SJSA1 (cell line): Measurements from ENCODE around the gene DNER. TPM values are rescaled to one million over a fixed set of nuclear protein-coding genes. Genes with fewer than 3 reads are reported as not detected.
A peak's percentile ranks its signal among the peaks of the same experiment; 100 is the strongest.
"Not testable (repeated sequence)": the region's sequence is repeated elsewhere in the genome, so short reads cannot be mapped to it uniquely, and the experiment has no call there.

Experiments used
- DNase-seq, 2 experiments: peaks; one replicate each; pipeline ENCODE4 v3.0.0-alpha.2; 2015 to 2020; ENCODE audit warnings: low spot score in 2 of 2, low read depth in 1 of 2
- H3K27ac ChIP-seq: fragments of 250-450 bp; sonication (Bioruptor Pico); 2 replicates; pipeline ENCODE4 v1.5.1; 2020; ENCODE audit warnings: mild to moderate bottlenecking, moderate library complexity
- H3K27me3 ChIP-seq: fragments of 250-450 bp; sonication (Bioruptor Pico); replicated peaks from 2 replicates; pipeline ENCODE4 v1.5.1; 2020; ENCODE audit warnings: mild to moderate bottlenecking, moderate library complexity
- H3K36me3 ChIP-seq: fragments of 250-450 bp; sonication (Bioruptor Pico); 2 replicates; pipeline ENCODE4 v1.5.1; 2020; ENCODE audit warnings: mild to moderate bottlenecking
- H3K4me1 ChIP-seq: fragments of 250-450 bp; sonication (Bioruptor Pico); replicated peaks from 2 replicates; pipeline ENCODE4 v1.6.1; 2021; ENCODE audit warnings: mild to moderate bottlenecking
- H3K4me3 ChIP-seq: fragments of 250-450 bp; sonication (Bioruptor Pico); 2 replicates; pipeline ENCODE4 v1.5.1; 2020; ENCODE audit warnings: mild to moderate bottlenecking
- H3K9me3 ChIP-seq: fragments of 250-450 bp; sonication (Bioruptor Pico); replicated peaks from 2 replicates; pipeline ENCODE4 v1.5.1; 2020; ENCODE audit warnings: mild to moderate bottlenecking
- total RNA-seq: library from RNA; depleted of rRNA; stranded (reverse); fragments of >200 nt; shearing (Covaris generic); gene quantifications from 2 replicates; pipeline ENCODE4 v1.2.3, GENCODE V29; 2014

The DNER gene
- total RNA-seq, 1 experiment from 2014 or later, result 0.05 TPM

- Histone ChIP-seq H3K27ac (no peak overlapping the region), H3K36me3 (no peaks in the 10 kb centered on the region), H3K4me1 (no peaks in the 10 kb centered on the region), H3K27me3 (no peaks in the 10 kb centered on the region), H3K9me3 (no peaks in the 10 kb centered on the region), H3K4me3 (no peak overlapping the region)
- no peak for DNase-seq
Observed at GRCh38 chr2:229528846-229529245, 185.5 kb downstream of the DNER start.

DNA sequence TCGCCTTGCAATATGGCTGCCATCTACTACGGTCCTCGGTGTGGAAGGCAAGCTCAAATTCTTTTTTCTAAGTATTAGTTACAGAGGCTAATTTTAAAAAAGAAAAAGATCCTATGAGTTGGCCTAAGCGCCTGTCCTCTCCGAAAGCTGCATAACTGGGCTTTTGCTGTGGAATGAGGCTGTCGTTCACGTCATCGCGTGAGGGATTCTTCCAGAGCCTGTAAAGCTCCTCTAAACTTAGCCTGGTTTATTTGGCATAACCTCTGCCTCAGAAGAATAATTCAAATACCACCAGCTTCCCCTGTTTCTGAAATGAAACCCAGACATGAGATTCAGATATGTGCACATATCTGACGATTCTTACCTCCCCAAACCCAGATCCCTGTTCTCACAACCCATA is 187.4 kb downstream of the DNER start:
- DNase-seq, result no peak
- H3K4me3 ChIP-seq, result no peak overlapping the region
- H3K9me3 ChIP-seq, result no peaks in the 10 kb centered on the region
- no peaks in the 10 kb centered on the region for H3K4me1 ChIP-seq
- no peaks in the 10 kb centered on the region for H3K36me3 ChIP-seq
- no peak overlapping the region for H3K27ac ChIP-seq
- H3K27me3 ChIP-seq, result no peaks in the 10 kb centered on the region; the same call in 1 of the 2 replicates

- Histone ChIP-seq H3K27me3 (peaks cover 10% of the 10 kb centered on the region; the same call in 1 of the 2 replicates), H3K4me3 (no peak overlapping the region), H3K36me3 (no peaks in the 10 kb centered on the region), H3K9me3 (no peaks in the 10 kb centered on the region), H3K27ac (no peak overlapping the region), H3K4me1 (no peaks in the 10 kb centered on the region)
- DNase-seq, result no peak
Observed at GRCh38 chr2:229524799-229525198, 189.6 kb downstream of the DNER start.

- Histone ChIP-seq H3K27ac (no peak overlapping the region), H3K4me1 (no peaks in the 10 kb centered on the region), H3K36me3 (no peaks in the 10 kb centered on the region), H3K27me3 (peaks cover 11% of the 10 kb centered on the region; the same call in 1 of the 2 replicates), H3K4me3 (no peak overlapping the region), H3K9me3 (no peaks in the 10 kb centered on the region)
- DNase-seq, result no peak
Observed at GRCh38 chr2:229523663-229524062, 190.7 kb downstream of the DNER start.

GRCh38 chr2:229521576-229521975 is 192.8 kb downstream of the DNER start:
- no peak overlapping the region for H3K4me3 ChIP-seq

GRCh38 chr2:229520691-229521096 is 193.7 kb downstream of the DNER start:
- H3K4me1 ChIP-seq, result no peaks in the 10 kb centered on the region
- H3K9me3 ChIP-seq, result no peaks in the 10 kb centered on the region
- H3K27me3 ChIP-seq, result peaks cover 11% of the 10 kb centered on the region
- no peaks in the 10 kb centered on the region for H3K36me3 ChIP-seq
- DNase-seq, result no peak
- H3K27ac ChIP-seq, result no peak overlapping the region
- H3K4me3 ChIP-seq, result no peak overlapping the region

More at GRCh38 chr2:229521576-229521975, 192.8 kb downstream of the DNER start:
- Histone ChIP-seq H3K9me3 (no peaks in the 10 kb centered on the region), H3K27me3 (peaks cover 11% of the 10 kb centered on the region), H3K27ac (no peak overlapping the region), H3K36me3 (no peaks in the 10 kb centered on the region), H3K4me1 (no peaks in the 10 kb centered on the region)
- no peak for DNase-seq

DNA sequence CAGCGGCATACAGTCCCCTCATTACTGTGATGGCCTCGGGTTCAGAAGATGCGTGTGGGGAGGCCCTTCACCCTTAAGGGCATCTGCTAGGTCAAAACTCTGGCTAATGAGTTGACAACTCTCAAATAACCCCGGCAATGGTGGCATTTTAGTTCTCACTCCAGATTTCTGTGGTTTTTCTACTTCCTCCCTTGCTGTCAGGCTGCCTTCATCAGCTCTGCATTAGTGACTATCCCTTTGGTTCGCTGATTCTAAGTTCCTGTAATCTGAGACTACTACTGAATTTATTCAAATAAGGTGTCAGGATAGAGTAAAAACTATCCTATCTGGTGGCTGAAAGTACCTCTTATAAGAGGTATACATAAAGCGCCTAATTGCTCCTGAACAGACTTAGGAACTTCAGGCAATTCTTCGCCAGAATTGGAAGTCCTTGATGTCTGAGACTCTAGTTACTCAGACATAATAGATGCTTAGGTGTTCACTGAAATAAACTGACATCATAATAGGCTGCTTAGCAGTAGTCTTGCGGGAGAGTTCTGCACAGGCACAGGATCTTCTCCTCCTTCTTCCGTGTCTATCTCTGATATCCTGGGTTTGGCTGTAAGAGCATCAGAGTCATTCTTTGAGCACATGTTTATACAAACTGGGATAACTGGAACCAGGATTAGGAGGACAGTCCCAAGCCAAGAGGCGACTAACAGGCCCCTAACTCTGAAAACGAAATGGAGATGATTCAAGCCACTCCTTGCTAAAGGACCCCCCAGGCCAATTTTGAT is 194.5 kb downstream of the DNER start:
- Histone ChIP-seq H3K36me3 (no peaks in the 10 kb centered on the region), H3K4me1 (no peaks in the 10 kb centered on the region), H3K9me3 (no peaks in the 10 kb centered on the region), H3K4me3 (no peak overlapping the region), H3K27me3 (peaks cover 13% of the 10 kb centered on the region), H3K27ac (no peak overlapping the region)
- no peak for DNase-seq

DNA sequence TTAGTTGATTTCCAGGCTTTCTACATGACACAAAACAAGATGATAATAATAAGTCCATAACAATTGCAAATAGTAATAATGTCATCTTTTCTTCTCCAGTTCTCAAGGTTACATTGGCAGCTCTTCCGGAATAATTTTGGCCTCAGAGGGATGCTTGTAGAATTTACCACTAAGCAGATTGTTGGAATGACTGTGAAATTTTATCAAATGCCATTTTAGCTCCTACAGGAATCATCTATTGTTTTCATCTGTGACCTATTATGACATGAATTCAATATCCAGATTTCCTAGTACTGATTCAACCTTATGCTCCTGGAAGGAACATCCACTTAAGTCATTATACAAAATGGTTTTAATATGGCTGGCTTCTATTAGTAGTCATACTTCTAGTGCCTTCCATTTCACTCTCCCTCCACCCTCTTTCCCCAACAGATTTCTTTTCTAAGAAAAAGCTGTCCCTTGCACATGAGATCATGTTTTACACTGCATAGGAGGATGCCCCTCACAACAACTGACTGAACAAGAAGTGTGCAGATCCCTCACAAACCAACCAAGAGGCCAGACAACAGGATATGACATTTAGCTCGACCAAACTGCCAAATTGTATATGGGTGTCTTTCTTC is 200.0 kb downstream of the DNER start:
- Histone ChIP-seq H3K27me3 (peaks cover 5% of the 10 kb centered on the region), H3K9me3 (no peaks in the 10 kb centered on the region), H3K4me1 (no peaks in the 10 kb centered on the region), H3K4me3 (no peak overlapping the region), H3K27ac (no peak overlapping the region), H3K36me3 (no peaks in the 10 kb centered on the region)
- DNase-seq, result no peak

GRCh38 chr2:229511524-229511923 is 202.8 kb downstream of the DNER start:
- DNase-seq, result no peak

GRCh38 chr2:229506699-229507098 is 207.7 kb downstream of the DNER start:
- H3K27ac ChIP-seq, result not testable (repeated sequence)

More at GRCh38 chr2:229511524-229511923, 202.8 kb downstream of the DNER start:
- Histone ChIP-seq H3K9me3 (no peaks in the 10 kb centered on the region), H3K27me3 (peaks cover 5% of the 10 kb centered on the region; the same call in 1 of the 2 replicates), H3K36me3 (no peaks in the 10 kb centered on the region), H3K4me1 (no peaks in the 10 kb centered on the region), H3K27ac (no peak overlapping the region), H3K4me3 (no peak overlapping the region)

GRCh38 chr2:229501051-229501794 is 213.1 kb downstream of the DNER start:
- Histone ChIP-seq H3K4me1 (no peaks in the 10 kb centered on the region), H3K27ac (no peak overlapping the region), H3K9me3 (no peaks in the 10 kb centered on the region), H3K27me3 (no peaks in the 10 kb centered on the region), H3K4me3 (no peak overlapping the region), H3K36me3 (no peaks in the 10 kb centered on the region)
- DNase-seq, result no peak

More at GRCh38 chr2:229506699-229507098, 207.7 kb downstream of the DNER start:
- H3K4me3 ChIP-seq, H3K36me3 ChIP-seq, DNase-seq, H3K27me3 ChIP-seq, H3K9me3 ChIP-seq, H3K4me1 ChIP-seq: not testable (repeated sequence)

- Histone ChIP-seq H3K9me3 (no peaks in the 10 kb centered on the region), H3K4me1 (no peaks in the 10 kb centered on the region), H3K27me3 (no peaks in the 10 kb centered on the region), H3K36me3 (no peaks in the 10 kb centered on the region), H3K4me3 (no peak overlapping the region), H3K27ac (no peak overlapping the region)
- DNase-seq, result no peak
Observed at GRCh38 chr2:229492034-229492433, 222.3 kb downstream of the DNER start.

- DNase-seq, result no peak
- no peaks in the 10 kb centered on the region for H3K4me1 ChIP-seq
- H3K4me3 ChIP-seq, result no peak overlapping the region
- no peaks in the 10 kb centered on the region for H3K36me3 ChIP-seq
- H3K27me3 ChIP-seq, result no peaks in the 10 kb centered on the region
- no peak overlapping the region for H3K27ac ChIP-seq
- H3K9me3 ChIP-seq, result no peaks in the 10 kb centered on the region
Observed at GRCh38 chr2:229490167-229490566, 224.2 kb downstream of the DNER start.

GRCh38 chr2:229489016-229489415 is 225.3 kb downstream of the DNER start:
- Histone ChIP-seq H3K4me3 (no peak overlapping the region), H3K4me1 (no peaks in the 10 kb centered on the region), H3K27me3 (0 out of 2 replicates have a peak, but pooled peaks cover 2% of the 10 kb centered on the region), H3K36me3 (no peaks in the 10 kb centered on the region), H3K27ac (no peak overlapping the region), H3K9me3 (no peaks in the 10 kb centered on the region)
- peak in 1 of 2 experiments; percentile 5 for DNase-seq
